Skin epidermis (tissue), 12 donors: ENCODE data around the gene ZNF605.
"Not testable (repeated sequence)": the region's sequence is repeated elsewhere in the genome, so short reads cannot be mapped to it uniquely, and the experiment has no call there.

Experiments
- H3K27ac ChIP-seq, 21 experiments: fragments of 200-600 bp; sonication (generic) in 11 of 21; one replicate each; pipeline ENCODE4 v1.5.0; 2020; ENCODE audit warnings: mild to moderate bottlenecking in 3 of 21, inconsistent platforms in 2 of 21, moderate library complexity in 2 of 21
- H3K4me3 ChIP-seq, 7 experiments: fragments of 200-600 bp; sonication (generic) in 2 of 7; one replicate each; pipeline ENCODE4 v1.5.0; 2020; ENCODE audit warnings: inconsistent platforms in 2 of 7, mild to moderate bottlenecking in 2 of 7, moderate library complexity in 1 of 7

Gene ZNF605

GRCh38 chr12:132918680-132919079 lies 37.4 kb downstream of the ZNF605 start:
- Histone ChIP-seq H3K4me3 (no peak overlapping the region), H3K27ac (no peak overlapping the region)

DNA sequence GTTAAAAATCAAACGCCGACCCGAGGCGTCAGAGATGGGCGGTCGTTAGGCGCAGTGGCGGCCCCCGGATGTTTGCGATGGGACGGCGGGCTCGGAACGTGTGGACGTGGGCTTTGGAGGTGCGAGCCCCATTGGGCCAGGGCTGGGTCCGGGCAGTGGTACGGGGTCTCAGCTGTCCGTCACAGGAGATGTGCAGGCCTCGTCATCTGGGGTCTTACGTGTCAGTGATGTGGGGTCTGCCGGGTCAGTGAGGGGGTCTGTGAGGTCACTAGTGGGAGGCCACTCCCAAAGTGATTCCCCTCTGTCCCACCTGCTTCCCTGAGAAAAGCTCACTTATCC lies 47.1 kb downstream of the ZNF605 start:
- peak overlapping the region in 20 of 21 experiments; percentile 13 to 82 (median 70) for H3K27ac ChIP-seq
- peak overlapping the region; percentile 30 to 59 (median 49) for H3K4me3 ChIP-seq

DNA sequence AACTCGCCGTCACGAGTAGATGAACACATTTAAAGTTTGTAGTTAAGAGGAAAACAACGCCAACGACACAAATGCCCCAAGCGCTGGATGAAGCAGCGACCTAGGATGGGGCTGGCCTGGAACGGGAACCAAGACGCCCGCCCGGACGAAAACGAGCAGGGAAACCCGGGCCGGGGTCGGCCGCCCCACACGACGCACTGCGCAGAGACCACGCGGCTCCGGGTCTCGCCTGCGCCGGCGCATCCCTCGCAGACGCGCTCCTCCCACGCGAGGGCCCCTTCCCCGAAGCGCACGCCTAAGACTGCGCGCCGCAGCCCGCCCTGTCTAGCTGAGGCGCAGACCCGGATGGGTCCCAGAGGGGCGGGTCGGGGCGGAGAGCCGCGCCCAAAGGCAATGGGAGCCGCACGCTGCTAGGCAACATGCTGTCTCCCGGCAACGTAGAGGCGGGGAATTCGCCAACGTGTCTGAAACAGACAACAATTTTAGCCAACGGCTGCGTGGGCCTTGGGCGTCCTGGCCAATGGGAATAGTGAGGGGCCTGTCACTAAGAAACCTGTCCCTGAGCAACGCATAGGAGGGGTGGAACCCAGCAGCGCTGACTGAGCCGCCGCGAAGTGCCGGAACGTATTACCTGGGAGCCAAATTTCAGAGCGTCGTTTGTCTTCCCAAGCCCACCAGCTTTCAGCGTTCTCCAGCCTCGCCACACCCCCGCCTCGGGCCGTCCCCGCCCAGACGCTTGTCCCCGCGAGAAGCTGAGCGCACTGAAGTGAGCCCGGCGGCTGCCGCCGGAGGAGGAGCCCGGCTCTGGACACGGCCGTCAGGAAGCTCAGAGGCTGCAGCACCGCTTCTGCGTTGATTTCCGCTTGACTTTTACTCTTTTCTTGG lies 47.7 kb downstream of the ZNF605 start:
- H3K27ac ChIP-seq, result peak overlapping the region in 20 of 21 experiments; percentile 15 to 82 (median 70)
- peak overlapping the region; percentile 30 to 59 (median 49) for H3K4me3 ChIP-seq

- peak overlapping the region; percentile 30 to 59 (median 49) for H3K4me3 ChIP-seq
- H3K27ac ChIP-seq, result peak overlapping the region in 18 of 21 experiments; percentile 1 to 81 (median 63)
Measured at GRCh38 chr12:132907789-132908144, 48.3 kb downstream of the ZNF605 start.

GRCh38 chr12:132907216-132907615 lies 48.9 kb downstream of the ZNF605 start:
- H3K27ac ChIP-seq, result peak overlapping the region in 1 of 21 experiments; percentile 77
- no peak overlapping the region for H3K4me3 ChIP-seq

- no peak overlapping the region for H3K4me3 ChIP-seq
Measured at GRCh38 chr12:132904718-132905328, 51.3 kb downstream of the ZNF605 start.

GRCh38 chr12:132899033-132899432 lies 57.1 kb downstream of the ZNF605 start:
- Histone ChIP-seq H3K27ac (no peak overlapping the region), H3K4me3 (no peak overlapping the region)

More at GRCh38 chr12:132904718-132905328, 51.3 kb downstream of the ZNF605 start:
- H3K27ac ChIP-seq, result no peak overlapping the region

DNA sequence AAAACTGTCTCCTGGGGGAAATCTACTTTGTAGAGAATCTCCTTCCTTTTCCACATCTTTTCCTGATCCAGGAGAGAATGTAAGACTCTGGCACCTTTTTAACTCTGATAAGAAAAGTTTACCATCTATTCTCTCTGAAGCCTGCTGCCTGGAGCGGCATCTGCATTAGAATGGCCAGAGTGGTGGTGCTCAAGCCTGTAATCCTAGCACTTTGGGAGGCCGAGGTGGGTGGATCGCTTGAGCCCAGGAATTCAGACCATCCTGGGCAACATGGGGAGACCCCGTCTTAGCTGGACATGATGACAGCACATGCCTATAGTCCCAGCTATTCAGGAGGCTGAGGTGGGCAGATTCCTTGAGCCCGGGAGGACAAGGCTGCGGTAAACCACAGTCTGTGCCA lies 67.3 kb downstream of the ZNF605 start:
- Histone ChIP-seq H3K27ac (peak overlapping the region in 1 of 21 experiments; percentile 99), H3K4me3 (no peak overlapping the region)

DNA sequence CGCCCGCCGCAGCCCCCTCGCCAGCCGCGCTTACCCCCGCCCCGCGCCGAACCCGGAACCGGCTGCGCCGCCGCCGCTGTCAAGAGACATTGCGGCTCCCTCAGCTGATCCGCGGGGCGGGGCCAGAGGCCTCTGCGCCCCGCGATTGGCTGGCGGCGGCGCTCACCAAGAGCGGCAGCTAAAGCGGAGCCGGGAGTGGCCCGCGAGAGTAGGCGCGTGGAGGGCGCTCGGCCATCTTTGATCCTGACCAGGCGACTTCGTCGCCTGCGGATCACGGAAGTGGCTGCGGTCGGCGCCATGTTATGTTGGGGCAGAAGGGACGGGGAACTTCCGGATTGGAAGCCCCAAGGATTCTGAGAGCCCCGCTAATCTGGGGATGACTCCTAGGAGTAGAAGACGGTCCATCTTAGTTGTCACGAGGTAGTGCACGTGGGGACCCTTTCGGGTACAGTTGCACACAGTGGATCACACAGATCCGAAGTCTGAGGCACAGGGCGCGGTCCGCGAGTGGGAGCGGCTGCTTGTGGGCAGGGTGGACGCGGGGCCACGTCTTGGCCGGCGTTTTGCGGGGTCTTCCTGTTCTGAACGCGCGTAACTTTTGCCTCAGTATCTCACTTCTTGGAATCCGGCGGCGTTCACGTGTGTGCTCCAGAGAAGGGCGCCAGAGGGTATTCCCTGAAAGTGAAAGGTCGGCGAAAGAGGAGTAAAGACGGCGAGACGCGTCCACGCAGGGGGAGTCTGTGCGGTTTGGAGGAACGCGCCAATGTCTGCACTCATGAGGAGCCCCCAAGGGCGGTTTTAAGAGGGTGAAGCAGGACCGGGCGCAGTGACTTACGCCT lies 68.4 kb downstream of the ZNF605 start, which contains the start of gene CHFR:
Gene CHFR, minus strand, starts transcription at position 93 of the 839 bp plus-strand sequence. CDS start 277 bp downstream, outside the sequence.
- peak within 1 kb of the TSS; percentile 74 to 99 (median 97) for H3K27ac ChIP-seq

GRCh38 chr12:132886529-132887477 lies 69.3 kb downstream of the ZNF605 start:
- H3K27ac ChIP-seq, result peak overlapping the region; percentile 17 to 99 (median 92)

More for the DNA sequence above, 68.4 kb downstream of the ZNF605 start, which contains the start of gene CHFR:
- peak within 1 kb of the TSS; percentile 40 to 98 (median 91) for H3K4me3 ChIP-seq

GRCh38 chr12:132881818-132882217 lies 74.3 kb downstream of the ZNF605 start:
- no peak overlapping the region for H3K4me3 ChIP-seq
- H3K27ac ChIP-seq, result no peak overlapping the region

More at GRCh38 chr12:132886529-132887477, 69.3 kb downstream of the ZNF605 start:
- H3K4me3 ChIP-seq, result peak overlapping the region; percentile 40 to 98 (median 91)

DNA sequence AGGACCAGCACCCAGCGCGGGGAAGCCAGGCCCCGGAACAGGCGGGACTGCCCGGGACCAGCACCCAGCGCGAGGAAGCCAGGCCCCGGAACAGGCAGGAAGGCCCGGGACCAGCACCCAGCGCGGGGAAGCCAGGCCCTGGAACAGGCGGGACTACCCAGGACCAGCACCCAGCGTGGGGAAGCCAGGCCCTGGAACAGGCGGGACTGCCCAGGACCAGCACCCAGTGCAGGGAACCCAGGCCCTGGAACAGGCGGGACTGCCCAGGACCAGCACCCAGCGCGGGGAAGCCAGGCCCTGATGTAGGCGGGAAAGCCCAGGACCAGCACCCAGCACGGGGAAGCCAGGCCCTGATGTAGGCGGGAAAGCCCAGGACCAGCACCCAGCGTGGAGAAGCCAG lies 81.5 kb downstream of the ZNF605 start:
- not testable (repeated sequence) for H3K27ac ChIP-seq, H3K4me3 ChIP-seq

DNA sequence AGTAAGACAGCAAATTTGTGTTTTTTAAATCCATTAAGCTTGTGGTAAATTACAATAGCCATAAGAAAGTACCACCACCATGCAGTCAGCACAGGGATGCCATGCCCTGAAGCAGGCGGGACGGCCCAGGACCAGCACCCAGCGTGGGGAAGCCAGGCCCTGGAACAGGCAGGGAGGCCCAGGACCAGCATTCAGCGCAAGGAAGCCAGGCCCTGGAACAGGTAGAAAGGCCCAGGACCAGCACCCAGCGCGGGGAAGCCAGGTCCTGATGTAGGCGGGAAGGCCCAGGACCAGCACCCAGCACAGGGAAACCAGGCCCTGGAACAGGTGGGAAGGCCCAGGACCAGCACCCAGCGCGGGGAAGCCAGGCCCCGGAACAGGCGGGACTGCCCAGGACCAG lies 81.9 kb downstream of the ZNF605 start:
- Histone ChIP-seq H3K27ac (no peak overlapping the region), H3K4me3 (no peak overlapping the region)

DNA sequence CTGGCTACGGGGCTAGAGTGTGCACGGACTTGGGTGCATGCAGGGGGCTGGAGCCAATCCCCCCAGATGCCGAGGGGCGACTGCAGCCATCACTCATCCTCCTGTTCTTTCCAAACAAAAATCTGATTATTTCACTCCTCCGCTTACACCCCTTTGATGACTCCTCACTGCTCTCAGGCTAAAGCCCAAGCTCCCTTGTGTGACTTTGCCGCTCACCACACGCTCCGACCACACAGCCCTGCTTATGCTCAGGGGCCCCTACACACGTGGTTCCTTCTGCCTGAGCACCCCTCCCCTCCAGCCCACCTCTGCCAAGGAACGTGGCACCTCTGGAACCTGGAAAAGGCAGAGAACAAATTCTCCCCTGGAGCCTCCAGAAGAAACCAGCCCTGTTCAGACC lies 82.4 kb downstream of the ZNF605 start:
- Histone ChIP-seq H3K4me3 (no peak overlapping the region), H3K27ac (no peak overlapping the region)

DNA sequence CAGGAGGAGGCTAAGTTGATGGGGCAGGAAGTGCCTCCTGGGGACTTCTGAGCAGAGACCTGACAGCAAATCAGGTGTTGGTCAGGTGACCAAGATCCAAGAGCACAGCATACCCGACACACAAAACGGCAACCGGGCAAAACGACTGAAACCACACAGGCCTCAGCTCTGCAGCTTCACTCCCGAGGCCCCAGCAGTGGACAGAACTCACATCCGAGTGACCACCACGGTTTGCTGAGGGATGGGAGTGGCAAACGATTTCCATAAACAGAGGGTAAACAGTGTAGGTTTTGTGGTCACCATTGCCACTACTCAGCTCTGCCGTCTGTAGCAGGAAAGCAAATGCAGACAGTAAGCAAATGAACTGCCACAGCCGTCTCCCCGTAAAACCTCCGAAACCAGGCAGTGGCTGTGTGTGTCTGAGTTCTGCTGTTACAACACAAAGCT lies 83.1 kb downstream of the ZNF605 start:
- Histone ChIP-seq H3K4me3 (no peak overlapping the region), H3K27ac (no peak overlapping the region)

GRCh38 chr12:132872073-132872855 lies 83.8 kb downstream of the ZNF605 start:
- Histone ChIP-seq H3K4me3 (no peak overlapping the region), H3K27ac (no peak overlapping the region)

DNA sequence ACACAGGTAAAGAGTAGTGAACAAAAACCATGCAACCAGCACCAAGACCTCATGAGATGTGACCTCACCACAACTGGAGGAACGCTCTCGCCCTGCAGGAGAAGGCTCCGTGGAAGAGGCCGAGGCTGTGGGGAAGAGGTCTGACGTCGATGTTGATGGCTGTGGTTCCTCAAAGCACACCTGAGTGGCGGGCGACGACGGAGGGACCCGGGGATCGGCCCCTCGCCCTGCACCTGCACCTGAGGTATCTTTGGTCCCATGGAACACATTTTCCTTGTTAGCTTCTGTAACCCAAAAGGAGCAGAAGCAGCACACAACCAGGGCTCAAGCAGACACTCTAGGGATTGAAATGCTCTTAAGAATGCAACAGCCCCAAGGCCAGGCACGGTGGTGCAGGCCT lies 86.6 kb downstream of the ZNF605 start:
- Histone ChIP-seq H3K27ac (no peak overlapping the region), H3K4me3 (no peak overlapping the region)
